Measurements from ENCODE around the gene LMBR1L.

The LMBR1L gene

DNA sequence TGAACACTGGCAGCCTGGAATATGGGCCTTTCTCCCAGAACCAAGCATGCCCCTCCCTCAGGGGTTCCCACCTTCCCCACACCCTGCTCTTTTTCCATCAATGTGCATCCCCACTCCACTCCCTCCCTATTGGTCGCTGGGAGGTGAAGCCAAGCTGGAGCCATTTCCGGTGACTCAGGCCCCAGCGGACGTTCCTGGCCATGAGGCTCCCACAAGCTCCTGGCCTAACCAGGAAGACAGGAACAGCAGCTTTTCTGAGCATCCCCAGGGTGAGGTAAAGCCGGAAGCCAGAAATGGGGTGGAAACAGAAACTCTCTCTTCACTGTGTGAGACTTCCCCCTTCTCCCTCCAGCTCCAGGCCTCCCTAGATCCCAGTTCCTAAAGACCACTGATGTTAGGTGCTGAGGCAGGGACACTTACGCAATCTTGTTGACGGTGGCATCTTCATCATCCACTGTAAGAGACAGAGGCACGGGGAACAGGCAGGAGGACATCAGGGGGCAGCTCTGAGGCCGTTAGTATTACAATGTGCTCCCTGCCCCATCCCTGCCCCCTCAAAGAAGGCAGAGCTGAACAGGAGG is 5.1 kb downstream of the LMBR1L start:
- Histone ChIP-seq H3K4me2 (ENCODE audit: low read length) (no peak overlapping the region), H3K79me2 (ENCODE audit: control insufficient read depth, insufficient read depth, low read length) (peaks cover 6% of the 10 kb centered on the region), H3K36me3 (ENCODE audit: control insufficient read depth, insufficient read depth, low read length) (peaks cover 5% of the 10 kb centered on the region), H3K56ac (ENCODE audit: low read length) (no peak overlapping the region), H3K4me3 (ENCODE audit: low read length) (no peak overlapping the region), H3K23ac (ENCODE audit: low read length) (no peak overlapping the region), H3K27me3 (ENCODE audit: insufficient read depth, low read length, poor library complexity) (no peaks in the 10 kb centered on the region), H3K9ac (ENCODE audit: low read length) (no peak overlapping the region), H2BK5ac (ENCODE audit: low read length) (no peak overlapping the region), H4K8ac (ENCODE audit: low read depth, low read length) (no peak overlapping the region), H2BK15ac (replicated peaks; ENCODE audit: low read depth) (no peak overlapping the region), H3K79me1 (ENCODE audit: low read length) (peaks cover 17% of the 10 kb centered on the region), H3K4me1 (ENCODE audit: control insufficient read depth, low read depth, low read length) (peaks cover 4% of the 10 kb centered on the region), H3K27ac (ENCODE audit: low read depth, low read length) (no peak overlapping the region), H4K5ac (ENCODE audit: low read length) (no peak overlapping the region), H3K18ac (ENCODE audit: low read length) (no peak overlapping the region), H2AK5ac (ENCODE audit: low read length) (no peak overlapping the region), H3K4ac (ENCODE audit: low read depth, low read length) (no peak overlapping the region), H2BK120ac (ENCODE audit: low read depth, low read length) (no peak overlapping the region)
- WGBS (ENCODE audit: extremely low coverage, insufficient coverage, low lambda C conversion rate): no CpG with 5 or more reads among the region's 9 CpGs
- DNase-seq: no peak

DNA sequence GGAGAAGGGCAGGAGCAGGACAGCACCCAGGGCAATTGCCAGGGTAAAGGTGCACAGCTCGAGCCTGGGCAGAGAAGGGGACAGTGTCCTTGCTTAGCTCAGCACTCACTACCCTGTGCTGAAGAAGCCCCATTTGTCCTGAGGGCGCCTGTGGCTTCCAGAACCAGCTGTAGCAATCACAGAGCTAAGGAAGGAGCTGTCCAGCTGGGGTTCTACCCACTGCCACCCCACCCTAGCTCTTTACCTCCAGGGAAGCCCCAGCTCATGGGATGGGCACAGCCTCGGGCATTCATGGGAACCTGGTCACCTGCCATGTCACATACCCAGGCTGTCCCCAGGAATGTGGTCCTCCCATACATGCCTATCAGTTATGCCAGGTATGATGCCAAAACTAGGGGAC is 5.8 kb downstream of the LMBR1L start:
- no peak overlapping the region for H3K9ac ChIP-seq (ENCODE audit: low read length)
- no peak overlapping the region for H3K4me2 ChIP-seq (ENCODE audit: low read length)
- DNase-seq: no peak
- no peak overlapping the region for H3K4ac ChIP-seq (ENCODE audit: low read depth, low read length)
- H3K56ac ChIP-seq (ENCODE audit: low read length): no peak overlapping the region
- peaks cover 5% of the 10 kb centered on the region for H3K36me3 ChIP-seq (ENCODE audit: control insufficient read depth, insufficient read depth, low read length)
- H4K5ac ChIP-seq (ENCODE audit: low read length): no peak overlapping the region
- H3K79me2 ChIP-seq (ENCODE audit: control insufficient read depth, insufficient read depth, low read length): peaks cover 5% of the 10 kb centered on the region
- H2AK5ac ChIP-seq (ENCODE audit: low read length): no peak overlapping the region
- H2BK5ac ChIP-seq (ENCODE audit: low read length): no peak overlapping the region
- H3K4me3 ChIP-seq (ENCODE audit: low read length): no peak overlapping the region
- no CpG with 5 or more reads among the region's 3 CpGs for WGBS (ENCODE audit: extremely low coverage, insufficient coverage, low lambda C conversion rate)
- no peak overlapping the region for H2BK15ac ChIP-seq (replicated peaks; ENCODE audit: low read depth)
- H3K27me3 ChIP-seq (ENCODE audit: insufficient read depth, low read length, poor library complexity): no peaks in the 10 kb centered on the region
- H3K23ac ChIP-seq (ENCODE audit: low read length): no peak overlapping the region
- peaks cover 14% of the 10 kb centered on the region for H3K79me1 ChIP-seq (ENCODE audit: low read length)
- H2BK120ac ChIP-seq (ENCODE audit: low read depth, low read length): no peak overlapping the region
- no peak overlapping the region for H4K8ac ChIP-seq (ENCODE audit: low read depth, low read length)
- no peak overlapping the region for H3K27ac ChIP-seq (ENCODE audit: low read depth, low read length)
- no peak overlapping the region for H3K18ac ChIP-seq (ENCODE audit: low read length)
- peaks cover 4% of the 10 kb centered on the region for H3K4me1 ChIP-seq (ENCODE audit: control insufficient read depth, low read depth, low read length)

DNA sequence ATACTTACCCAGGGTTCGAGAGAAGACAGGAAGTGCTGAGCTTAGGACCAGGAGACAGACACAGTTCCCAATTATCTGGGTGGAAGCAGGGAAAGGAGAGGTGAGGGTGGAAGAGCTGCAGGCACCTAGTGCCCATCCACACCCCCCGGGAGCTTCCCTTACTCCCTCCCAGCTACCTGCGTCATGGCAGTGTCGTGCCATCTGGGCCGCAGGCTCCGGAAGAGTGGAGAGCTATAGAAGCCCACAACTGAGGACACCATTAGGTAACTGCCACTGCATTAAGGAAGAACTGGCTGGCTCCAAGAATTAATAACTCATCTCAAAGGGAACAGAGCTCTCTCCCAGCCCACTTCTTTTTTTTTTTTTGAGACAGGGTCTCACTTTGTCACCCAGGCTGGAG is 10.3 kb downstream of the LMBR1L start:
- Histone ChIP-seq H3K4me1 (ENCODE audit: control insufficient read depth, low read depth, low read length) (no peaks in the 10 kb centered on the region), H3K27ac (ENCODE audit: low read depth, low read length) (no peak overlapping the region), H4K8ac (ENCODE audit: low read depth, low read length) (no peak overlapping the region), H3K4me3 (ENCODE audit: low read length) (no peak overlapping the region), H3K9ac (ENCODE audit: low read length) (no peak overlapping the region), H3K79me1 (ENCODE audit: low read length) (peaks cover 1% of the 10 kb centered on the region), H3K79me2 (ENCODE audit: control insufficient read depth, insufficient read depth, low read length) (no peaks in the 10 kb centered on the region), H2BK120ac (ENCODE audit: low read depth, low read length) (no peak overlapping the region), H2AK5ac (ENCODE audit: low read length) (no peak overlapping the region), H3K18ac (ENCODE audit: low read length) (no peak overlapping the region), H3K4me2 (ENCODE audit: low read length) (no peak overlapping the region), H4K5ac (ENCODE audit: low read length) (no peak overlapping the region), H3K36me3 (ENCODE audit: control insufficient read depth, insufficient read depth, low read length) (peaks cover 11% of the 10 kb centered on the region), H3K23ac (ENCODE audit: low read length) (no peak overlapping the region), H3K27me3 (ENCODE audit: insufficient read depth, low read length, poor library complexity) (peaks cover 1% of the 10 kb centered on the region), H2BK5ac (ENCODE audit: low read length) (no peak overlapping the region), H2BK15ac (replicated peaks; ENCODE audit: low read depth) (no peak overlapping the region), H3K4ac (ENCODE audit: low read depth, low read length) (no peak overlapping the region), H3K56ac (ENCODE audit: low read length) (no peak overlapping the region)
- DNase-seq: no peak
- no CpG with 5 or more reads among the region's 6 CpGs for WGBS (ENCODE audit: extremely low coverage, insufficient coverage, low lambda C conversion rate)

DNA sequence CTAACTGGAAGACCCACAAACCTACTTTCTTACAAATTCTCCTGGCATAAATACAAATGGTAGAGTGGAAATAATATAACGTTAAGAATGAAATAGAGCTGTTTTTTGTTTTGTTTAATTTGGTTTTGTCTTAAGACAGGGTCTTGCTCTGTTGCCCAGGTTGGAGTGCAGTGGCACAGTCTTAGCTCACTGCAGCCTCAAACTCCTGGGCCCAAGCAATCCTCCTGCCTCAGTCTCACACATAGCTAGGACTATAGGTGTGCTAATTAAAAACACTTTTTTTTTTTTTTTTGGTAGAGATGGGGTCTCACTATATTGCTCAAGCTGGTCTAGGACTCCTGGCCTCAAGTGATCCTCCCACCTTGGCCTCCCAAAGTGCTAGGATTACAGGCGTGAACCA is 11.9 kb downstream of the LMBR1L start:
- no peak overlapping the region for H3K4ac ChIP-seq (ENCODE audit: low read depth, low read length)
- no peak overlapping the region for H2BK120ac ChIP-seq (ENCODE audit: low read depth, low read length)
- H3K27ac ChIP-seq (ENCODE audit: low read depth, low read length): no peak overlapping the region
- H3K27me3 ChIP-seq (ENCODE audit: insufficient read depth, low read length, poor library complexity): peaks cover 14% of the 10 kb centered on the region
- H3K9ac ChIP-seq (ENCODE audit: low read length): no peak overlapping the region
- H3K23ac ChIP-seq (ENCODE audit: low read length): no peak overlapping the region
- H3K79me1 ChIP-seq (ENCODE audit: low read length): no peaks in the 10 kb centered on the region
- no peak overlapping the region for H3K18ac ChIP-seq (ENCODE audit: low read length)
- H3K56ac ChIP-seq (ENCODE audit: low read length): no peak overlapping the region
- no peak for DNase-seq
- H3K79me2 ChIP-seq (ENCODE audit: control insufficient read depth, insufficient read depth, low read length): no peaks in the 10 kb centered on the region
- H4K5ac ChIP-seq (ENCODE audit: low read length): no peak overlapping the region
- H3K4me2 ChIP-seq (ENCODE audit: low read length): no peak overlapping the region
- no peak overlapping the region for H4K8ac ChIP-seq (ENCODE audit: low read depth, low read length)
- H3K36me3 ChIP-seq (ENCODE audit: control insufficient read depth, insufficient read depth, low read length): peaks cover 11% of the 10 kb centered on the region
- no peak overlapping the region for H2BK5ac ChIP-seq (ENCODE audit: low read length)
- no peak overlapping the region for H2AK5ac ChIP-seq (ENCODE audit: low read length)
- H2BK15ac ChIP-seq (replicated peaks; ENCODE audit: low read depth): no peak overlapping the region
- H3K4me3 ChIP-seq (ENCODE audit: low read length): no peak overlapping the region
- no CpG with 5 or more reads among the region's 2 CpGs for WGBS (ENCODE audit: extremely low coverage, insufficient coverage, low lambda C conversion rate)
- H3K4me1 ChIP-seq (ENCODE audit: control insufficient read depth, low read depth, low read length): no peaks in the 10 kb centered on the region

DNA sequence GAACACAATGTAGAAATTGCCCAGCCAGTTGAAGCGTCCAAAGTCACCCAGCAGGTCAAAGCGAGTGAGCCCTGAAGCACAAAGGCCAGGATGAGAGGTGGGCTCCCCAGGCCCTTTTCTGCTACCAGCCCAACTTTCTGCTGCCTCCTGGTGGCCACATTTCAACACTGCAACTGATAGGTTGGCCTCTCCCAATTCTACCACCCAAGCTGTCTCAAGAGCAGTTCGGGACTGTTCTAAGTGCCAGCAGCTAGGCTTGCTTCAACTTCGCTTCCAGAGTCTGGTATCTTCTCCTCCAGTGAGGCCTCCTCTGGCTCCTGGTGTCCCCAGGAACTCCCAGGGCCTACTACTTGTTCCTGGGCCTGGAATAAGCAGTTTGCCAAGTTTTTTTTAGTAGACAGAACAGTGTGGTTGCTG is 12.6 kb downstream of the LMBR1L start:
- Histone ChIP-seq H2BK120ac (ENCODE audit: low read depth, low read length) (no peak overlapping the region), H4K5ac (ENCODE audit: low read length) (no peak overlapping the region), H3K27me3 (ENCODE audit: insufficient read depth, low read length, poor library complexity) (peaks cover 20% of the 10 kb centered on the region), H3K18ac (ENCODE audit: low read length) (no peak overlapping the region), H2BK15ac (replicated peaks; ENCODE audit: low read depth) (no peak overlapping the region), H3K4me3 (ENCODE audit: low read length) (no peak overlapping the region), H3K9ac (ENCODE audit: low read length) (no peak overlapping the region), H4K8ac (ENCODE audit: low read depth, low read length) (no peak overlapping the region), H3K79me1 (ENCODE audit: low read length) (no peaks in the 10 kb centered on the region), H3K4me2 (ENCODE audit: low read length) (no peak overlapping the region), H2AK5ac (ENCODE audit: low read length) (no peak overlapping the region), H3K4ac (ENCODE audit: low read depth, low read length) (no peak overlapping the region), H3K56ac (ENCODE audit: low read length) (no peak overlapping the region), H3K36me3 (ENCODE audit: control insufficient read depth, insufficient read depth, low read length) (peaks cover 11% of the 10 kb centered on the region), H2BK5ac (ENCODE audit: low read length) (no peak overlapping the region), H3K27ac (ENCODE audit: low read depth, low read length) (no peak overlapping the region), H3K4me1 (ENCODE audit: control insufficient read depth, low read depth, low read length) (no peaks in the 10 kb centered on the region), H3K23ac (ENCODE audit: low read length) (no peak overlapping the region), H3K79me2 (ENCODE audit: control insufficient read depth, insufficient read depth, low read length) (no peaks in the 10 kb centered on the region)
- DNase-seq: peak; percentile 83
- no CpG with 5 or more reads among the region's 4 CpGs for WGBS (ENCODE audit: extremely low coverage, insufficient coverage, low lambda C conversion rate)

DNA sequence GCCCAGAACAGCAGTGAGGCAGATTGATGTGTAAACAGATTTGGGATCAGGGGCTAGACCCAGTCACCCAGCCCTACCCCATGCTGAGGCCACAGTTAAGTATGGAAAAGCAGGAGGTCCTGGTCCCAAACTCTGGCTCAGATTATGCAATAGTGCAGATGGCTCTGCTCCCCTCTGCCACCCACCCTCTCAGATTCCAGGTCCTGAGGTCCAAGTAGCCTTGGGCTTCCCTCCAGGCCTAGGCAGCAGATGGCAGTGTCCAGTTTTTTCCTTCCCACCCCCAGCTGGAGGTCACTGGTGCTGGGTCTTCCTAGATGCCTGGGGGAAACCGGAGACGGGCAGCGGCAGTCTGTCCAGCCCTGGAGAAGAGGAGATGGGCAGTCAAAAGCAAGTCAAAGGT is 13.3 kb downstream of the LMBR1L start:
- Histone ChIP-seq H3K4me2 (ENCODE audit: low read length) (no peak overlapping the region), H3K27ac (ENCODE audit: low read depth, low read length) (no peak overlapping the region), H3K79me1 (ENCODE audit: low read length) (no peaks in the 10 kb centered on the region), H3K18ac (ENCODE audit: low read length) (no peak overlapping the region), H2BK15ac (replicated peaks; ENCODE audit: low read depth) (no peak overlapping the region), H2BK5ac (ENCODE audit: low read length) (no peak overlapping the region), H3K79me2 (ENCODE audit: control insufficient read depth, insufficient read depth, low read length) (no peaks in the 10 kb centered on the region), H2BK120ac (ENCODE audit: low read depth, low read length) (no peak overlapping the region), H3K4me1 (ENCODE audit: control insufficient read depth, low read depth, low read length) (no peaks in the 10 kb centered on the region), H3K9ac (ENCODE audit: low read length) (no peak overlapping the region), H3K4me3 (ENCODE audit: low read length) (no peak overlapping the region), H3K56ac (ENCODE audit: low read length) (no peak overlapping the region), H3K4ac (ENCODE audit: low read depth, low read length) (no peak overlapping the region), H3K36me3 (ENCODE audit: control insufficient read depth, insufficient read depth, low read length) (peaks cover 9% of the 10 kb centered on the region), H3K27me3 (ENCODE audit: insufficient read depth, low read length, poor library complexity) (peaks cover 27% of the 10 kb centered on the region), H4K5ac (ENCODE audit: low read length) (no peak overlapping the region), H4K8ac (ENCODE audit: low read depth, low read length) (no peak overlapping the region), H2AK5ac (ENCODE audit: low read length) (no peak overlapping the region), H3K23ac (ENCODE audit: low read length) (no peak overlapping the region)
- no peak for DNase-seq
- no CpG with 5 or more reads among the region's 3 CpGs for WGBS (ENCODE audit: extremely low coverage, insufficient coverage, low lambda C conversion rate)

Data from mesendoderm (in vitro differentiated cells).